Mucosa of descending colon (tissue), 3 donors: ENCODE measurements around the gene RPS14. TPM values are rescaled to one million over a fixed set of nuclear protein-coding genes. Genes with fewer than 3 reads are reported as not detected.
"Not testable (repeated sequence)": the region's sequence is repeated elsewhere in the genome, so short reads cannot be mapped to it uniquely, and the experiment has no call there.

Experiments used
- ATAC-seq: fragments of 200-7000 bp; cut with Tn5 transposase; one replicate; pipeline ENCODE4 v1.9.1; 2020; ENCODE audit warnings: mild to moderate bottlenecking, moderate library complexity
- DNase-seq, 3 donors: peaks; one replicate each; pipeline ENCODE4 v3.0.0-alpha.2; 2020
- H3K36me3 ChIP-seq: fragments of 200-600 bp; one replicate; pipeline ENCODE4 v1.8.0; 2021; ENCODE audit warnings: low read depth, mild to moderate bottlenecking
- H3K4me1 ChIP-seq: fragments of 200-600 bp; one replicate; pipeline ENCODE4 v1.8.0; 2021; ENCODE audit warnings: low read depth, mild to moderate bottlenecking
- H3K4me3 ChIP-seq: fragments of 200-600 bp; one replicate; pipeline ENCODE4 v1.8.0; 2021; ENCODE audit warnings: mild to moderate bottlenecking
- H3K9me3 ChIP-seq: fragments of 200-600 bp; one replicate; pipeline ENCODE4 v1.8.0; 2021; ENCODE audit warnings: mild to moderate bottlenecking
- CTCF ChIP-seq: fragments of 200-600 bp; IDR thresholded peaks from one replicate; pipeline ENCODE4 v1.8.0; 2022; ENCODE audit warnings: antibody characterized with exemption, mild to moderate bottlenecking
- intact Hi-C, 2 donors: fragments of 100-400 bp; cut with DNase I in 1 of 2; cut with micrococcal nuclease in 1 of 2; formaldehyde crosslinking; loops; one replicate each; pipeline versions ENCODE4 v1.11.0 to v1.11.1; 2022; cut with DNase I, micrococcal nuclease
- total RNA-seq, 3 donors: library from RNA; stranded (reverse); fragmentation: NEBNext Ultra II Directional in 2 of 3; extraction: Animal tissue kit (Norgen Biotek cat#: 25700) in 2 of 3; gene quantifications; one replicate each; pipeline versions ENCODE4 v1.2.1 to v1.2.4, GENCODE V29; 2021 to 2023
- donor health status: DM: no; HTN: no; CAD: no; lungs with moderate emphysema.
- donor health status: DM: no; HTN: no; CAD: no.
- donor health status: DM: no; HTN: yes; CAD: no.

The RPS14 gene
- total RNA-seq, 3 donors from 2014 or later, result 1,569 to 1,671 (median 1,618) TPM

DNA sequence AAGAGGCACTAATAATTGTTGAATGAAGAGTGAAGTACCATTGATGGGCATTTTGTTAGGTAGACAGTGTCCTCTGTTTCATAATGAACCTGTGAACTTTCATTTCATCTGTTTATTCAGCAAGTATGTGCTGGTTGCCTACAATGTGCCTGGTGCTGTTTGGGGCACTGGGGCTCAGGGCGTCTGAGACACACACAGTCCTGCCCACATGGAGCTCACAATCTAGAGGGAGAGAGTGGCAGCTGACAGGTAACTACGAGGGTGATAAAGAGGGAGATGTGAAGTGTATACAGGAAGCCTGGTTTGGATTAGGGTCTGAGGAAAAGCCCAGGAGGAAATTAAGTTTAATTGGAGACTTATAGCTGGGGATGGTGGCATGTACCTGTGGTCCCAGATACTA lies 29.9 kb upstream of the RPS14 start:
- intact Hi-C loops, result no loop called here
- H3K36me3 ChIP-seq, result no peaks in the 10 kb centered on the region
- DNase-seq (no peak), ATAC-seq (no peak)
- H3K4me1 ChIP-seq, result no peaks in the 10 kb centered on the region
- H3K4me3 ChIP-seq, result no peak overlapping the region
- TF ChIP-seq CTCF, result no peak
- no peaks in the 10 kb centered on the region for H3K9me3 ChIP-seq

GRCh38 chr5:150476568-150476967 lies 27.0 kb upstream of the RPS14 start:
- H3K36me3 ChIP-seq, H3K4me1 ChIP-seq, ATAC-seq, H3K9me3 ChIP-seq, intact Hi-C loops, H3K4me3 ChIP-seq, DNase-seq: not testable (repeated sequence)

DNA sequence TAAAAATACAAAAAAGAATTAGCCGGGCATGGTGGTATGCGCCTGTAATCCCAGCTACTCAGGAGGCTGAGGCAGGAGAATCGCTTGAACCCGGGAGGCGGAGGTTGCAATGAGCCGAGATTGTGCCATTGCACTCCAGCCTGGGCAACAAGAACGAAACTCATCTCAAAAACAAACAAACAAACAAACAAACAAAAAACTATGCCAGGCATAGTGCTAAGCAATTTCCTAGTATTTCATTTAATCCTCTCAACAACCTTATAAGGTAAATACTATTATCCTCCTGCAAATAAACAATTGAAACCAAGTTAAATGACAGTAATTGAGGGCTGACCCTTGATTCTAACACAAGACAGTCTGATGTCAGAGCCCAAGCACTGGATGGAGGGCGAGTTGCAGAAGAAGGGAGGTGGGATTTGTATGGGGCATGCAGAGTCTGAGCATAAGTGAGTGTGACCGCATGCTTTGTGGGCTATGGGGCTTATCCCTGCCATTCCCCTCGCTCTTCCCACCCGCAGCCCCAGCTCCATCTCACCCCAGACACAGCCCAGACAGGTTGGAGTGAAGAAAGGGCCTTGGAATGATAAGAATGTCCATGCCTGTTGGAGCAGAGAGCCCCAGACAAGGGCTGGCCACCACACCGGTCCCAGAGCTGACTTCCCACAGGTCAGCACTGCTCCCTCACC lies 24.3 kb upstream of the RPS14 start:
- no peak overlapping the region for H3K4me3 ChIP-seq
- intact Hi-C loops, result no loop called here
- TF ChIP-seq CTCF, result no peak
- DNase-seq (no peak), ATAC-seq (no peak)
- H3K4me1 ChIP-seq, result no peaks in the 10 kb centered on the region
- H3K36me3 ChIP-seq, result no peaks in the 10 kb centered on the region
- no peaks in the 10 kb centered on the region for H3K9me3 ChIP-seq

DNA sequence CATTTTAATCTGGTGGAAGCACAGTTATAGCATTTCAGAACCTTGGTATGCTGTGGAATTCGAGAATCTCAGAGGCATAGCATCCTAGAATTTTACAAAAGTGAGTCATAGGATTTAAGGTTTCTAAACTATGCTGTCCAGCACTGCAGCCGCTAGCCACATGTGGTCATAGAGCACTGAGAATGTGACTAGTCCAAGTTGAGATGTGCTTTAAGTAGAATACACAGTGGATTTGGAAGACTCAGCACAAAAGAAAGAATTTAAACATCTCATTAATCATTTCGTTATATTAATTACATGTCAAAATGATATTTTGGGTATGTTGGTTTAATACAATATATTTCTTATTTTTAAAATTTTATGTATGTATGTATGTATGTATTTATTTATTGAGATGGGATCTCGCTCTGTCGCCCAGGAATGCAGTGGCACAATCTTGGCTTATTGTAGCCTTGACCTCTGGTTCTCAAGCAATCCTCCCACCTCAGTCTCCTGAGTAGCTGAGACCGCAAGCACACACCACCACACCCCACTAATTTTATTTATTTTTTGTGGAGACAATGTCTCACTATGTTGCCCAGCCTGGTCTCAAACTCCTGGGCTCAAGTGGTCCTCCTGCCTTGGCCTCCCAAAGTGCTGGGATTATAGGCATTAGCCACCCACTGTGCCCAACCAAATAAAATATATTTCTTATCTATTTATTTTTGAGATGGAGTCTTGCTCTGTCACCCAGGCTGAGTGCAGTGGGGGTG lies 20.4 kb upstream of the RPS14 start:
- DNase-seq, result no peak
- no peak for TF ChIP-seq CTCF
- ATAC-seq, result no peak
- H3K36me3 ChIP-seq, result no peaks in the 10 kb centered on the region
- no peaks in the 10 kb centered on the region for H3K9me3 ChIP-seq
- H3K4me3 ChIP-seq, result no peak overlapping the region
- intact Hi-C loops, result loop anchor here in 1 of 2 donors (10.0 kb wide), 1 partner anchor 55 kb away; no protein-coding TSS in a partner anchor
- H3K4me1 ChIP-seq, result no peaks in the 10 kb centered on the region

DNA sequence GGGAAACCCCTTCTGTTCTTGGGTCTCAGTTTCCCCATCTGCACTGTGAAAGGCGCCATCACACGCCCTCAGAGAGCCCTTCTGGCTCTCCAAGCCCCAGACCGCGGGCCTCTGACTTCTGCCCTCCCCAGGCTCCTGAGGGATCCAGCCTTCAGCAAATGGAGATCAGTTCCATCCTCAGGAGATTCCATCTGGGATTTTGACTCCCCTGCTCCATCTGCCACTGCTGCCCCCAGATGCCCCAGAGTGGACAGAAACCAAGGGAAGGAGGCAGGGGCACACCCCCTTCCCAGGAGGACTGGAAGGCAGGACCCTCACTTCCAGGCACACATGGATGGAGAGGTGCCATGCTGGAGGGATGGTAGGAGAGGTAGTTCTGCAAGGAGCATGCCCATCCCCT lies 18.7 kb upstream of the RPS14 start:
- DNase-seq (no peak), ATAC-seq (no peak)
- Histone ChIP-seq H3K9me3 (no peaks in the 10 kb centered on the region), H3K36me3 (no peaks in the 10 kb centered on the region), H3K4me1 (no peaks in the 10 kb centered on the region), H3K4me3 (no peak overlapping the region)
- no peak for TF ChIP-seq CTCF
- intact Hi-C loops, result loop anchor here in 1 of 2 donors (10.0 kb wide), 1 partner anchor 57 kb away; no protein-coding TSS in a partner anchor

DNA sequence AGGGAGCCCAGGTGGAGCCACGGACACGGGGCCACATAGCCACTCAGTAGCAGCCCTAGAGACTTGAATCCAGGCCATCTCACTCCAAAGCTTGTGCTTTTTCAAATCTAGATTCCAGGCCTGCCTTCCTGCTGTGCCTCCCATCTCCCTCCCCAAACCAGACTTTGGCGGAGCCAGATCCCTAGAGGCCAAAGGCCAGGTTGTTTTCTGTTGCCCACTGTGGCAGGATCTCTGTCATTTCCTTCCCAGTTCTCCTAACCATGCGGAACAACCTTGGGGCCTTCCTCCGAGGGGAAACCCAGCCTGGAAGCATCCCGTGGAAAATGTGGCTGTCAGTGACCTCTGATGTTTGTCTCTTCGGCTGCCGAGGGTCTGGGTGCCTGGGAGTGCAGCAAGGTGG lies 16.4 kb upstream of the RPS14 start:
- DNase-seq, result no peak
- Histone ChIP-seq H3K36me3 (no peaks in the 10 kb centered on the region), H3K4me3 (no peak overlapping the region), H3K4me1 (no peaks in the 10 kb centered on the region), H3K9me3 (no peaks in the 10 kb centered on the region)
- TF ChIP-seq CTCF, result no peak
- intact Hi-C loops, result loop anchor here in 1 of 2 donors (10.0 kb wide), 1 partner anchor 59 kb away; no protein-coding TSS in a partner anchor
- no peak for ATAC-seq
